GM12878 (cell line): Measurements from ENCODE around the gene TRIM72. TPM values are rescaled to one million over a fixed set of nuclear protein-coding genes. Genes with fewer than 3 reads are reported as not detected.

Experiments
- BACH1 ChIP-seq: fragments of 450-650 bp; IDR thresholded peaks from 2 replicates; pipeline ENCODE4 v1.6.1; 2017; ENCODE audit warnings: mild to moderate bottlenecking, borderline replicate concordance
- CREM ChIP-seq: IDR thresholded peaks from 2 replicates; pipeline ENCODE4 v1.6.1; 2014; ENCODE audit warnings: antibody characterized with exemption, low read depth
- EED ChIP-seq: sonication (generic); IDR thresholded peaks from 2 replicates; pipeline ENCODE4 v1.6.1; 2016; ENCODE audit warnings: antibody characterized with exemption, low read depth
- IKZF1 ChIP-seq: fragments of 450-650 bp; conservative IDR thresholded peaks from 2 replicates; pipeline ENCODE4 v1.6.1; 2017; ENCODE audit warnings: antibody characterized with exemption, mild to moderate bottlenecking
- KAT2A ChIP-seq: conservative IDR thresholded peaks from 2 replicates; pipeline ENCODE4 v1.6.1; 2011; ENCODE audit warnings: low read depth, low read length; ENCODE audit not compliant: control insufficient read depth
- NFXL1 ChIP-seq: fragments of 450-650 bp; IDR thresholded peaks from 2 replicates; pipeline ENCODE4 v1.6.1; 2017; ENCODE audit warnings: antibody characterized with exemption, mild to moderate bottlenecking, borderline replicate concordance
- POLR2A ChIP-seq: IDR thresholded peaks from 2 replicates; pipeline ENCODE4 v1.6.1; 2011; ENCODE audit warnings: low read depth, mild to moderate bottlenecking, low read length
- RAD51 ChIP-seq: fragments of 450-650 bp; IDR thresholded peaks from 2 replicates; pipeline ENCODE4 v1.6.1; 2016; ENCODE audit warnings: moderate library complexity, mild to moderate bottlenecking, inconsistent platforms
- SREBF2 ChIP-seq: IDR thresholded peaks from 2 replicates; pipeline ENCODE4 v1.6.1; 2012; ENCODE audit warnings: mild to moderate bottlenecking, low read length
- polyA plus RNA-seq, 11 experiments: library from polyadenylated mRNA; depleted of rRNA in 4 of 11; unstranded in 6 of 11; stranded (reverse) in 5 of 11; fragments of >200 nt; fragmentation: Nextera tagmentation in 4 of 11; fragmentation: Illumina TruSeq in 1 of 11; extraction: Ambion mirVana in 4 of 11; extraction: Trizol in 1 of 11; gene quantifications; 1 replicate in 1 of 11; 2 replicates in 10 of 11; pipeline versions ENCODE4 v1.2.1 to v1.2.3, GENCODE V29; 2011 to 2016; ENCODE audit warnings: inconsistent platforms in 2 of 11, missing spikeins in 2 of 11, low read depth in 1 of 11
- total RNA-seq, 4 experiments: library from RNA; depleted of rRNA in 3 of 4; stranded (reverse); fragments of >200 nt in 3 of 4; fragmentation: Illumina TruSeq in 1 of 4; extraction: Trizol in 1 of 4; gene quantifications; 2 replicates each; pipeline versions ENCODE4 v1.2.1 to v1.2.3, GENCODE V29; 2013 to 2021
- TF ChIP-seq, protein P1 (sequence below): fragments of 450-650 bp; IDR thresholded peaks from 2 replicates; pipeline ENCODE4 v1.6.1; 2017; ENCODE audit warnings: mild to moderate bottlenecking, low read depth, inconsistent platforms; ENCODE audit not compliant: poor library complexity, severe bottlenecking
- TF ChIP-seq, protein P2 (sequence below), 3 experiments: IDR thresholded peaks in 2 of 3; conservative IDR thresholded peaks in 1 of 3; 2 replicates each; pipeline ENCODE4 v1.5.1; 2011; ENCODE audit warnings: low read depth in 3 of 3, low read length in 3 of 3, mild to moderate bottlenecking in 3 of 3, control low read depth in 2 of 3, moderate library complexity in 2 of 3, inconsistent platforms in 1 of 3, mixed read lengths in 1 of 3; ENCODE audit not compliant: control insufficient read depth in 2 of 3, insufficient read depth in 1 of 3; ENCODE audit errors: extremely low read depth in 1 of 3
- TF ChIP-seq, protein P3 (sequence below): fragments of 450-650 bp; IDR thresholded peaks from 2 replicates; pipeline ENCODE4 v1.6.1; 2016; ENCODE audit warnings: mild to moderate bottlenecking, moderate library complexity, borderline replicate concordance
- TF ChIP-seq, protein P4 (sequence below): fragments of 450-650 bp; formaldehyde crosslinking; IDR thresholded peaks from 2 replicates; pipeline ENCODE4 v1.4.0; 2020; ENCODE audit warnings: mild to moderate bottlenecking, moderate library complexity
- TF ChIP-seq, protein P5 (sequence below): fragments of 450-650 bp; conservative IDR thresholded peaks from 2 replicates; pipeline ENCODE4 v1.6.1; 2017; ENCODE audit warnings: mild to moderate bottlenecking, moderate library complexity

TRIM72 gene
- total and polyA plus RNA-seq, 10 of the 15 experiments (the other 5 are each of a cell fraction or from before 2014, with no cell fraction given) = 0.03 to 1.2 (median 0.23) TPM; not detected in 1

DNA sequence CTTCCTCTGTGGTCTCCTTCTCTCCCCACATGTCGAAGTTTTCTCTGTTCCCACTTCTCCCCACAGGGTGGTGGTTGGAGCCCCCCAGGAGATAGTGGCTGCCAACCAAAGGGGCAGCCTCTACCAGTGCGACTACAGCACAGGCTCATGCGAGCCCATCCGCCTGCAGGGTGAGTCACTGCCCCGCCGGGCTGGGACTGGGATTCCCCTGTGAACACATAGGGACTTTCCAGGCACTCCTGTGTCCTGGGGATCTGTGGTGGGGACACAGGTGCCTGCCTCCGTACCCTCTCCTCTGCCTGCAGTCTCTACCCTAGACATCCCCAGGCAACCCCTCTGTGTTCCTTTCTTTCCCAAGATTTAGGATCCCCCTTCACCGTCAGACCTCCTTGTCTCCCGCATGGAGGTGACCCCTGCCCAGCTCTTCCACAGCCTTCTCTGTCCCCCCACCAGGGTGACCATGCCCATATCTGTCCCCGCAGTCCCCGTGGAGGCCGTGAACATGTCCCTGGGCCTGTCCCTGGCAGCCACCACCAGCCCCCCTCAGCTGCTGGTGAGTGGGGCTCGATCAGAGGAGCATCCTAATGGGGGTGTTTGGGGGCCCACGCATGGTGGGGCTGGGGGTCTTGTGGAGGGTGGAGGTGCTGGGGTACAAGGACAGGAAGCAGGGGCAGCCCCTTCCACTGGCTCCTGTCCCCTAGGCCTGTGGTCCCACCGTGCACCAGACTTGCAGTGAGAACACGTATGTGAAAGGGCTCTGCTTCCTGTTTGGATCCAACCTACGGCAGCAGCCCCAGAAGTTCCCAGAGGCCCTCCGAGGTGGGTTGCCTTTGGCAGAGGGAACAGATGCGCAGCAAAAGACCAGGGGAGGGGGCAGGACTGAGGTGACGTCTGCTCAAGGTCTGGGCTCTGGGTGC is 51.7 kb downstream of the TRIM72 start (continued):
- TF ChIP-seq, protein P1, sequence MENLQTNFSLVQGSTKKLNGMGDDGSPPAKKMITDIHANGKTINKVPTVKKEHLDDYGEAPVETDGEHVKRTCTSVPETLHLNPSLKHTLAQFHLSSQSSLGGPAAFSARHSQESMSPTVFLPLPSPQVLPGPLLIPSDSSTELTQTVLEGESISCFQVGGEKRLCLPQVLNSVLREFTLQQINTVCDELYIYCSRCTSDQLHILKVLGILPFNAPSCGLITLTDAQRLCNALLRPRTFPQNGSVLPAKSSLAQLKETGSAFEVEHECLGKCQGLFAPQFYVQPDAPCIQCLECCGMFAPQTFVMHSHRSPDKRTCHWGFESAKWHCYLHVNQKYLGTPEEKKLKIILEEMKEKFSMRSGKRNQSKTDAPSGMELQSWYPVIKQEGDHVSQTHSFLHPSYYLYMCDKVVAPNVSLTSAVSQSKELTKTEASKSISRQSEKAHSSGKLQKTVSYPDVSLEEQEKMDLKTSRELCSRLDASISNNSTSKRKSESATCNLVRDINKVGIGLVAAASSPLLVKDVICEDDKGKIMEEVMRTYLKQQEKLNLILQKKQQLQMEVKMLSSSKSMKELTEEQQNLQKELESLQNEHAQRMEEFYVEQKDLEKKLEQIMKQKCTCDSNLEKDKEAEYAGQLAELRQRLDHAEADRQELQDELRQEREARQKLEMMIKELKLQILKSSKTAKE = peak; percentile 50
- TF ChIP-seq BACH1 (peak; percentile 70), RAD51 (no peak), SREBF2 (no peak), KAT2A (no peak), CREM (peak; percentile 63; the same call in 1 of the 2 replicates), EED (peak; percentile 86), IKZF1 (peak; percentile 96), NFXL1 (no peak), POLR2A (no peak; the same call in 1 of the 2 replicates)
- TF ChIP-seq, protein P2, sequence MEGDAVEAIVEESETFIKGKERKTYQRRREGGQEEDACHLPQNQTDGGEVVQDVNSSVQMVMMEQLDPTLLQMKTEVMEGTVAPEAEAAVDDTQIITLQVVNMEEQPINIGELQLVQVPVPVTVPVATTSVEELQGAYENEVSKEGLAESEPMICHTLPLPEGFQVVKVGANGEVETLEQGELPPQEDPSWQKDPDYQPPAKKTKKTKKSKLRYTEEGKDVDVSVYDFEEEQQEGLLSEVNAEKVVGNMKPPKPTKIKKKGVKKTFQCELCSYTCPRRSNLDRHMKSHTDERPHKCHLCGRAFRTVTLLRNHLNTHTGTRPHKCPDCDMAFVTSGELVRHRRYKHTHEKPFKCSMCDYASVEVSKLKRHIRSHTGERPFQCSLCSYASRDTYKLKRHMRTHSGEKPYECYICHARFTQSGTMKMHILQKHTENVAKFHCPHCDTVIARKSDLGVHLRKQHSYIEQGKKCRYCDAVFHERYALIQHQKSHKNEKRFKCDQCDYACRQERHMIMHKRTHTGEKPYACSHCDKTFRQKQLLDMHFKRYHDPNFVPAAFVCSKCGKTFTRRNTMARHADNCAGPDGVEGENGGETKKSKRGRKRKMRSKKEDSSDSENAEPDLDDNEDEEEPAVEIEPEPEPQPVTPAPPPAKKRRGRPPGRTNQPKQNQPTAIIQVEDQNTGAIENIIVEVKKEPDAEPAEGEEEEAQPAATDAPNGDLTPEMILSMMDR (IDR thresholded peaks at IDR 0.05 in 2 of 3, conservative IDR thresholded peaks at IDR 0.05 in 1 of 3; ENCODE audit: control insufficient read depth in 2 of 3, extremely low read depth in 1 of 3, insufficient read depth in 1 of 3, low read depth in 3 of 3, low read length in 3 of 3) = peak; percentile 20 to 21 (median 21); a peak in 2 of 6 replicates
- TF ChIP-seq, protein P3, sequence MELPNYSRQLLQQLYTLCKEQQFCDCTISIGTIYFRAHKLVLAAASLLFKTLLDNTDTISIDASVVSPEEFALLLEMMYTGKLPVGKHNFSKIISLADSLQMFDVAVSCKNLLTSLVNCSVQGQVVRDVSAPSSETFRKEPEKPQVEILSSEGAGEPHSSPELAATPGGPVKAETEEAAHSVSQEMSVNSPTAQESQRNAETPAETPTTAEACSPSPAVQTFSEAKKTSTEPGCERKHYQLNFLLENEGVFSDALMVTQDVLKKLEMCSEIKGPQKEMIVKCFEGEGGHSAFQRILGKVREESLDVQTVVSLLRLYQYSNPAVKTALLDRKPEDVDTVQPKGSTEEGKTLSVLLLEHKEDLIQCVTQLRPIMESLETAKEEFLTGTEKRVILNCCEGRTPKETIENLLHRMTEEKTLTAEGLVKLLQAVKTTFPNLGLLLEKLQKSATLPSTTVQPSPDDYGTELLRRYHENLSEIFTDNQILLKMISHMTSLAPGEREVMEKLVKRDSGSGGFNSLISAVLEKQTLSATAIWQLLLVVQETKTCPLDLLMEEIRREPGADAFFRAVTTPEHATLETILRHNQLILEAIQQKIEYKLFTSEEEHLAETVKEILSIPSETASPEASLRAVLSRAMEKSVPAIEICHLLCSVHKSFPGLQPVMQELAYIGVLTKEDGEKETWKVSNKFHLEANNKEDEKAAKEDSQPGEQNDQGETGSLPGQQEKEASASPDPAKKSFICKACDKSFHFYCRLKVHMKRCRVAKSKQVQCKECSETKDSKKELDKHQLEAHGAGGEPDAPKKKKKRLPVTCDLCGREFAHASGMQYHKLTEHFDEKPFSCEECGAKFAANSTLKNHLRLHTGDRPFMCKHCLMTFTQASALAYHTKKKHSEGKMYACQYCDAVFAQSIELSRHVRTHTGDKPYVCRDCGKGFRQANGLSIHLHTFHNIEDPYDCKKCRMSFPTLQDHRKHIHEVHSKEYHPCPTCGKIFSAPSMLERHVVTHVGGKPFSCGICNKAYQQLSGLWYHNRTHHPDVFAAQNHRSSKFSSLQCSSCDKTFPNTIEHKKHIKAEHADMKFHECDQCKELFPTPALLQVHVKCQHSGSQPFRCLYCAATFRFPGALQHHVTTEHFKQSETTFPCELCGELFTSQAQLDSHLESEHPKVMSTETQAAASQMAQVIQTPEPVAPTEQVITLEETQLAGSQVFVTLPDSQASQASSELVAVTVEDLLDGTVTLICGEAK = no peak
- TF ChIP-seq, protein P4, sequence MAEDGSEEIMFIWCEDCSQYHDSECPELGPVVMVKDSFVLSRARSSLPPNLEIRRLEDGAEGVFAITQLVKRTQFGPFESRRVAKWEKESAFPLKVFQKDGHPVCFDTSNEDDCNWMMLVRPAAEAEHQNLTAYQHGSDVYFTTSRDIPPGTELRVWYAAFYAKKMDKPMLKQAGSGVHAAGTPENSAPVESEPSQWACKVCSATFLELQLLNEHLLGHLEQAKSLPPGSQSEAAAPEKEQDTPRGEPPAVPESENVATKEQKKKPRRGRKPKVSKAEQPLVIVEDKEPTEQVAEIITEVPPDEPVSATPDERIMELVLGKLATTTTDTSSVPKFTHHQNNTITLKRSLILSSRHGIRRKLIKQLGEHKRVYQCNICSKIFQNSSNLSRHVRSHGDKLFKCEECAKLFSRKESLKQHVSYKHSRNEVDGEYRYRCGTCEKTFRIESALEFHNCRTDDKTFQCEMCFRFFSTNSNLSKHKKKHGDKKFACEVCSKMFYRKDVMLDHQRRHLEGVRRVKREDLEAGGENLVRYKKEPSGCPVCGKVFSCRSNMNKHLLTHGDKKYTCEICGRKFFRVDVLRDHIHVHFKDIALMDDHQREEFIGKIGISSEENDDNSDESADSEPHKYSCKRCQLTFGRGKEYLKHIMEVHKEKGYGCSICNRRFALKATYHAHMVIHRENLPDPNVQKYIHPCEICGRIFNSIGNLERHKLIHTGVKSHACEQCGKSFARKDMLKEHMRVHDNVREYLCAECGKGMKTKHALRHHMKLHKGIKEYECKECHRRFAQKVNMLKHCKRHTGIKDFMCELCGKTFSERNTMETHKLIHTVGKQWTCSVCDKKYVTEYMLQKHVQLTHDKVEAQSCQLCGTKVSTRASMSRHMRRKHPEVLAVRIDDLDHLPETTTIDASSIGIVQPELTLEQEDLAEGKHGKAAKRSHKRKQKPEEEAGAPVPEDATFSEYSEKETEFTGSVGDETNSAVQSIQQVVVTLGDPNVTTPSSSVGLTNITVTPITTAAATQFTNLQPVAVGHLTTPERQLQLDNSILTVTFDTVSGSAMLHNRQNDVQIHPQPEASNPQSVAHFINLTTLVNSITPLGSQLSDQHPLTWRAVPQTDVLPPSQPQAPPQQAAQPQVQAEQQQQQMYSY (CRISPR knock-in tag) = no peak
- TF ChIP-seq, protein P5, sequence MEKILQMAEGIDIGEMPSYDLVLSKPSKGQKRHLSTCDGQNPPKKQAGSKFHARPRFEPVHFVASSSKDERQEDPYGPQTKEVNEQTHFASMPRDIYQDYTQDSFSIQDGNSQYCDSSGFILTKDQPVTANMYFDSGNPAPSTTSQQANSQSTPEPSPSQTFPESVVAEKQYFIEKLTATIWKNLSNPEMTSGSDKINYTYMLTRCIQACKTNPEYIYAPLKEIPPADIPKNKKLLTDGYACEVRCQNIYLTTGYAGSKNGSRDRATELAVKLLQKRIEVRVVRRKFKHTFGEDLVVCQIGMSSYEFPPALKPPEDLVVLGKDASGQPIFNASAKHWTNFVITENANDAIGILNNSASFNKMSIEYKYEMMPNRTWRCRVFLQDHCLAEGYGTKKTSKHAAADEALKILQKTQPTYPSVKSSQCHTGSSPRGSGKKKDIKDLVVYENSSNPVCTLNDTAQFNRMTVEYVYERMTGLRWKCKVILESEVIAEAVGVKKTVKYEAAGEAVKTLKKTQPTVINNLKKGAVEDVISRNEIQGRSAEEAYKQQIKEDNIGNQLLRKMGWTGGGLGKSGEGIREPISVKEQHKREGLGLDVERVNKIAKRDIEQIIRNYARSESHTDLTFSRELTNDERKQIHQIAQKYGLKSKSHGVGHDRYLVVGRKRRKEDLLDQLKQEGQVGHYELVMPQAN = no peak
